GM19467 (cell line): ENCODE results near the gene TBCD.

Source experiments
- ATAC-seq: cut with Tn5 transposase; IDR thresholded peaks from one replicate; pipeline ENCODE4 v1.9.1; 2021; ENCODE audit warnings: mild to moderate bottlenecking, moderate library complexity; ENCODE audit not compliant: unreplicated experiment

Gene TBCD

GRCh38 chr17:82751571-82752370 is at the start of gene TBCD:
Gene TBCD, plus strand, starts transcription at chr17:82752065. Its CDS starts 129 bp downstream, at chr17:82752194.
- peak; percentile 67 for ATAC-seq

- no peak for ATAC-seq
These were observed 49.5 kb upstream of the TBCD start for GRCh38 chr17:82702231-82702927.

- no peak for ATAC-seq
These were observed 48.7 kb upstream of the TBCD start for GRCh38 chr17:82703036-82703745.

GRCh38 chr17:82703935-82704865 is 47.7 kb upstream of the TBCD start:
- no peak for ATAC-seq

GRCh38 chr17:82704886-82705285 is 47.0 kb upstream of the TBCD start:
- ATAC-seq: no peak

- no peak for ATAC-seq
These were observed 46.1 kb upstream of the TBCD start for GRCh38 chr17:82705756-82706155.

GRCh38 chr17:82709024-82709675 is 42.7 kb upstream of the TBCD start:
- ATAC-seq: no peak

GRCh38 chr17:82709676-82710498 is 42.0 kb upstream of the TBCD start:
- ATAC-seq: no peak

GRCh38 chr17:82710499-82711232 is 41.2 kb upstream of the TBCD start:
- ATAC-seq: no peak

GRCh38 chr17:82713071-82713723 is 38.7 kb upstream of the TBCD start:
- ATAC-seq: no peak

GRCh38 chr17:82716203-82717010 is 35.5 kb upstream of the TBCD start, which contains the start of gene FN3KRP:
Gene FN3KRP, plus strand, starts transcription at chr17:82716706. Its CDS starts 50 bp downstream, at chr17:82716756.
- ATAC-seq: peak; percentile 58

GRCh38 chr17:82718986-82719685 is 32.7 kb upstream of the TBCD start:
- no peak for ATAC-seq

GRCh38 chr17:82720204-82720603 is 31.7 kb upstream of the TBCD start:
- ATAC-seq: no peak

GRCh38 chr17:82722341-82723013 is 29.4 kb upstream of the TBCD start:
- no peak for ATAC-seq

GRCh38 chr17:82723169-82723807 is 28.6 kb upstream of the TBCD start:
- ATAC-seq: no peak
